Epithelial cell of proximal tubule (primary cell): Measurements from ENCODE around the gene PHKA2. TPM values are rescaled to one million over a fixed set of nuclear protein-coding genes. Genes with fewer than 3 reads are reported as not detected.

ENCODE experiments used
- DNase-seq: peaks from one replicate; pipeline ENCODE4 v3.0.0-alpha.2; 2011; ENCODE audit warnings: low read depth
- H3K4me3 ChIP-seq: 2 replicates; pipeline ENCODE4 v1.5.1; 2011; ENCODE audit warnings: low read depth, mild to moderate bottlenecking, low read length
- CTCF ChIP-seq: conservative IDR thresholded peaks from 2 replicates; pipeline ENCODE4 v1.5.1; 2012; ENCODE audit warnings: low read depth, mild to moderate bottlenecking, low read length
- total RNA-seq: library from RNA; depleted of rRNA; stranded (reverse); fragments of >200 nt; gene quantifications from 2 replicates; pipeline ENCODE4 v1.2.3, GENCODE V29; 2015

The PHKA2 gene
- total RNA-seq, 1 donor from 2014 or later: 12.9 TPM

GRCh38 chrX:18974993-18975392 lies 8.9 kb downstream of the PHKA2 start:
- H3K4me3 ChIP-seq: no peak overlapping the region
- no peak for DNase-seq
- TF ChIP-seq CTCF: no peak

- no peak for DNase-seq
- H3K4me3 ChIP-seq: no peak overlapping the region
- no peak for TF ChIP-seq CTCF
Observed at GRCh38 chrX:18973527-18974192, 10.3 kb downstream of the PHKA2 start.

GRCh38 chrX:18971506-18971905 lies 12.4 kb downstream of the PHKA2 start:
- DNase-seq: no peak
- no peak for TF ChIP-seq CTCF
- H3K4me3 ChIP-seq: no peak overlapping the region

GRCh38 chrX:18970465-18970864 lies 13.4 kb downstream of the PHKA2 start:
- DNase-seq: no peak
- no peak overlapping the region for H3K4me3 ChIP-seq
- TF ChIP-seq CTCF: no peak

- no peak for DNase-seq
- no peak overlapping the region for H3K4me3 ChIP-seq
- no peak for TF ChIP-seq CTCF
Observed at GRCh38 chrX:18966624-18967023, 17.3 kb downstream of the PHKA2 start.

GRCh38 chrX:18964901-18965300 lies 19.0 kb downstream of the PHKA2 start:
- TF ChIP-seq CTCF: no peak
- no peak for DNase-seq

GRCh38 chrX:18964026-18964425 lies 19.9 kb downstream of the PHKA2 start:
- no peak for DNase-seq
- H3K4me3 ChIP-seq: no peak overlapping the region
- TF ChIP-seq CTCF: no peak

More at GRCh38 chrX:18964901-18965300, 19.0 kb downstream of the PHKA2 start:
- H3K4me3 ChIP-seq: no peak overlapping the region
